ENCODE measurements around the gene COP1.

COP1 gene

GRCh38 chr1:176199707-176200106 is 7.4 kb downstream of the COP1 start:
- DNase-seq (ENCODE audit: low spot score), result no peak

- DNase-seq (ENCODE audit: low spot score), result no peak
Measured at GRCh38 chr1:176198413-176198812, 8.7 kb downstream of the COP1 start.

GRCh38 chr1:176196728-176197127 is 10.4 kb downstream of the COP1 start:
- DNase-seq (ENCODE audit: low spot score), result no peak

- DNase-seq (ENCODE audit: low spot score), result no peak
Measured at GRCh38 chr1:176195547-176195946, 11.5 kb downstream of the COP1 start.

GRCh38 chr1:176193663-176194062 is 13.4 kb downstream of the COP1 start:
- DNase-seq (ENCODE audit: low spot score), result no peak

- no peak for DNase-seq (ENCODE audit: low spot score)
Measured at GRCh38 chr1:176193023-176193422, 14.1 kb downstream of the COP1 start.

- DNase-seq (ENCODE audit: low spot score), result no peak
Measured at GRCh38 chr1:176188604-176189003, 18.5 kb downstream of the COP1 start.

GRCh38 chr1:176187001-176187400 is 20.1 kb downstream of the COP1 start:
- DNase-seq (ENCODE audit: low spot score), result no peak

GRCh38 chr1:176183618-176184017 is 23.5 kb downstream of the COP1 start:
- DNase-seq (ENCODE audit: low spot score), result no peak

- DNase-seq (ENCODE audit: low spot score), result peak; percentile 2
Measured at GRCh38 chr1:176178316-176178715, 28.8 kb downstream of the COP1 start.

- no peak for DNase-seq (ENCODE audit: low spot score)
Measured at GRCh38 chr1:176177764-176178163, 29.3 kb downstream of the COP1 start.

- no peak for DNase-seq (ENCODE audit: low spot score)
Measured at GRCh38 chr1:176174108-176174507, 33.0 kb downstream of the COP1 start.

GRCh38 chr1:176172215-176172614 is 34.9 kb downstream of the COP1 start:
- no peak for DNase-seq (ENCODE audit: low spot score)

- no peak for DNase-seq (ENCODE audit: low spot score)
Measured at GRCh38 chr1:176167210-176167609, 39.9 kb downstream of the COP1 start.

GRCh38 chr1:176165573-176165972 is 41.5 kb downstream of the COP1 start:
- DNase-seq (ENCODE audit: low spot score), result no peak

- DNase-seq (ENCODE audit: low spot score), result no peak
Measured at GRCh38 chr1:176164014-176164678, 42.9 kb downstream of the COP1 start.

GRCh38 chr1:176159993-176160392 is 47.1 kb downstream of the COP1 start:
- DNase-seq (ENCODE audit: low spot score), result no peak

- DNase-seq (ENCODE audit: low spot score), result no peak
Measured at GRCh38 chr1:176157995-176158394, 49.1 kb downstream of the COP1 start.

GRCh38 chr1:176149939-176150807 is 56.9 kb downstream of the COP1 start:
- no peak for DNase-seq (ENCODE audit: low spot score)

- DNase-seq (ENCODE audit: low spot score), result no peak
Measured at GRCh38 chr1:176144526-176144925, 62.6 kb downstream of the COP1 start.

GRCh38 chr1:176142973-176143372 is 64.1 kb downstream of the COP1 start:
- no peak for DNase-seq (ENCODE audit: low spot score)

- DNase-seq (ENCODE audit: low spot score), result no peak
Measured at GRCh38 chr1:176141449-176141848, 65.6 kb downstream of the COP1 start.

- DNase-seq (ENCODE audit: low spot score), result no peak
Measured at GRCh38 chr1:176136891-176137290, 70.2 kb downstream of the COP1 start.

GRCh38 chr1:176134666-176135065 is 72.4 kb downstream of the COP1 start:
- DNase-seq (ENCODE audit: low spot score), result no peak

Data from LoVo (cell line).